22Rv1 (cell line): ENCODE measurements around the gene PNCK.

Source experiments
- H3K27ac ChIP-seq: fragments of 450-650 bp; 2 replicates; pipeline ENCODE4 v1.5.1; 2017
- CTCF ChIP-seq: fragments of 450-650 bp; IDR thresholded peaks from 2 replicates; pipeline ENCODE4 v1.5.1; 2017; ENCODE audit warnings: mild to moderate bottlenecking
- ZFX ChIP-seq: fragments of 450-650 bp; IDR thresholded peaks from 2 replicates; pipeline ENCODE4 v1.6.1; 2017; ENCODE audit warnings: antibody characterized with exemption, borderline replicate concordance

The PNCK gene

GRCh38 chrX:153622661-153623309 is 50.8 kb downstream of the PNCK start:
- no peak for TF ChIP-seq ZFX
- no peak for TF ChIP-seq CTCF

GRCh38 chrX:153621949-153622598 is 51.5 kb downstream of the PNCK start:
- TF ChIP-seq ZFX: no peak
- TF ChIP-seq CTCF: no peak

More at GRCh38 chrX:153622661-153623309, 50.8 kb downstream of the PNCK start:
- no peak overlapping the region for H3K27ac ChIP-seq

GRCh38 chrX:153620576-153620975 is 53.0 kb downstream of the PNCK start:
- no peak overlapping the region for H3K27ac ChIP-seq
- TF ChIP-seq CTCF (no peak), ZFX (no peak)

More at GRCh38 chrX:153621949-153622598, 51.5 kb downstream of the PNCK start:
- no peak overlapping the region for H3K27ac ChIP-seq
